Measurements from ENCODE around the gene PRKG1.

PRKG1 gene

GRCh38 chr10:51624013-51624412, 549.7 kb downstream of the PRKG1 start:
- no peaks in the 10 kb centered on the region for H3K4me1 ChIP-seq (ENCODE audit: insufficient read depth, low read length)
- TF ChIP-seq CTCF (IDR thresholded peaks at IDR 0.05; ENCODE audit: borderline replicate concordance, extremely low read depth, low read length, poor library complexity, severe bottlenecking) (no peak), EZH2 (IDR thresholded peaks at IDR 0.05; ENCODE audit: borderline replicate concordance, low read depth, low read length, severe bottlenecking) (no peak)
- H3K4me2 ChIP-seq (ENCODE audit: insufficient read depth, low read length): no peak overlapping the region
- no peak overlapping the region for H3K9ac ChIP-seq (ENCODE audit: low read depth, low read length)
- ATAC-seq (ENCODE audit: insufficient read depth, low read depth): no peak
- no peak overlapping the region for H2AFZ ChIP-seq (ENCODE audit: low read depth, low read length)
- no peak for DNase-seq
- H3K27ac ChIP-seq (ENCODE audit: low read length): no peak overlapping the region
- H3K9me3 ChIP-seq (ENCODE audit: insufficient read depth, low read length, severe bottlenecking): no peaks in the 10 kb centered on the region
- no peaks in the 10 kb centered on the region for H3K79me2 ChIP-seq (ENCODE audit: insufficient read depth, low read length)
- H3K36me3 ChIP-seq (ENCODE audit: insufficient read depth, low read length): no peaks in the 10 kb centered on the region
- no peaks in the 10 kb centered on the region for H3K27me3 ChIP-seq (ENCODE audit: insufficient read depth, low read length, poor library complexity)
- no peak overlapping the region for H3K4me3 ChIP-seq (ENCODE audit: low read depth in 1 of 2, low read length in 2 of 2)
- no peaks in the 10 kb centered on the region for H4K20me1 ChIP-seq (ENCODE audit: insufficient read depth, low read length)

DNA sequence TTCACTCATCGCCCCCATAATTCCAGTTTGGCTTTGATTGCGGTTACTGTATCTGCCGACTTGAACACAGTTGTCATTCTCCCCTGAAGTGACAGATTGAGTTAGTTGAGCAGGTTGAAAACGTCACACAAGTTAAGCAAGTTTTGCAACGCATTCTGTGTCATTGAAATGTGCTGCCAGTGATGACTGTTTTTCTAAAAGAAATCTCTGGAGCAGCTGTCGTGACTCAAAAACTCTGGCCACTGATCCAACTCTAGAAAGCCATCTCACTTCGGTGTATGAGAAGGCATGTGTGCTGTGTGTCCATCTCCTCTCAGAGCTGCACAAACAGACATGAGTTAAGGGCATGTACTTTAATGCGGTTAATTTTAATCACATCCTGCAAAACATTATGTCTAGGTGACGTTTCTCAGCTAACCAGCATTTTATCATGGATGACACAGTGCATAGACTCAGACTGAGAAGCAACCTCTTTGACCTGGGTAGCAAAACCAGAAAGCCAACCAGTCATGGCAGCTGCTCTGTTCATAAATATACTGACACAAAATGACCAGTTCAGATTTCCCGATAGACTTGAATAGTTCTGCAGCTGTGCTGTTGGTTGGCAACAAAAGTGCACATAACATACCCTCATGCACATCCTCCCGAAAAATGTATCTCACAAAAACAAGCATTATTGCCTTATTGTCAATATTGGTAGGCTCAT, 555.8 kb downstream of the PRKG1 start:
- Histone ChIP-seq H3K9ac (ENCODE audit: low read depth, low read length) (no peak overlapping the region), H4K20me1 (ENCODE audit: insufficient read depth, low read length) (no peaks in the 10 kb centered on the region), H3K79me2 (ENCODE audit: insufficient read depth, low read length) (no peaks in the 10 kb centered on the region), H3K9me3 (ENCODE audit: insufficient read depth, low read length, severe bottlenecking) (no peaks in the 10 kb centered on the region), H3K27me3 (ENCODE audit: insufficient read depth, low read length, poor library complexity) (no peaks in the 10 kb centered on the region), H3K4me1 (ENCODE audit: insufficient read depth, low read length) (no peaks in the 10 kb centered on the region), H2AFZ (ENCODE audit: low read depth, low read length) (no peak overlapping the region), H3K27ac (ENCODE audit: low read length) (no peak overlapping the region), H3K4me2 (ENCODE audit: insufficient read depth, low read length) (no peak overlapping the region), H3K4me3 (ENCODE audit: low read depth in 1 of 2, low read length in 2 of 2) (no peak overlapping the region), H3K36me3 (ENCODE audit: insufficient read depth, low read length) (no peaks in the 10 kb centered on the region)
- TF ChIP-seq CTCF (IDR thresholded peaks at IDR 0.05; ENCODE audit: borderline replicate concordance, extremely low read depth, low read length, poor library complexity, severe bottlenecking) (no peak), EZH2 (IDR thresholded peaks at IDR 0.05; ENCODE audit: borderline replicate concordance, low read depth, low read length, severe bottlenecking) (no peak)
- ATAC-seq (ENCODE audit: insufficient read depth, low read depth) (no peak), DNase-seq (no peak)

- ATAC-seq (ENCODE audit: insufficient read depth, low read depth): no peak
- Histone ChIP-seq H3K36me3 (ENCODE audit: insufficient read depth, low read length) (no peaks in the 10 kb centered on the region), H3K27me3 (ENCODE audit: insufficient read depth, low read length, poor library complexity) (no peaks in the 10 kb centered on the region), H3K4me1 (ENCODE audit: insufficient read depth, low read length) (no peaks in the 10 kb centered on the region), H3K9ac (ENCODE audit: low read depth, low read length) (no peak overlapping the region), H3K4me2 (ENCODE audit: insufficient read depth, low read length) (no peak overlapping the region), H4K20me1 (ENCODE audit: insufficient read depth, low read length) (no peaks in the 10 kb centered on the region), H3K27ac (ENCODE audit: low read length) (no peak overlapping the region), H3K79me2 (ENCODE audit: insufficient read depth, low read length) (no peaks in the 10 kb centered on the region), H3K9me3 (ENCODE audit: insufficient read depth, low read length, severe bottlenecking) (no peaks in the 10 kb centered on the region), H2AFZ (ENCODE audit: low read depth, low read length) (no peak overlapping the region), H3K4me3 (ENCODE audit: low read depth in 1 of 2, low read length in 2 of 2) (no peak overlapping the region)
- TF ChIP-seq CTCF (IDR thresholded peaks at IDR 0.05; ENCODE audit: borderline replicate concordance, extremely low read depth, low read length, poor library complexity, severe bottlenecking): no peak
- TF ChIP-seq EZH2 (IDR thresholded peaks at IDR 0.05; ENCODE audit: borderline replicate concordance, low read depth, low read length, severe bottlenecking): no peak
- no peak for DNase-seq
Measured at GRCh38 chr10:51630640-51631005, 556.3 kb downstream of the PRKG1 start.
